PC-9 (cell line): ENCODE measurements around the gene C4orf46. TPM values are rescaled to one million over a fixed set of nuclear protein-coding genes. Genes with fewer than 3 reads are reported as not detected.

Experiments
- BruUV-seq: library from RNA; stranded (reverse); fragments of 400-500 nt; replicated peaks from 2 replicates; lab custom pipeline; 2021; lab: Mats Ljungman, UMichigan
- CTCF ChIA-PET: fragments of 300-600 bp; sonication (Branson Sonifier 250); formaldehyde crosslinking; loops from one replicate; lab custom pipeline; 2022; ENCODE audit warnings: antibody characterized with exemption; lab: Charles Lee
- POLR2A ChIA-PET: fragments of 300-600 bp; sonication (Branson Sonifier 250); formaldehyde crosslinking; loops from one replicate; lab custom pipeline; 2022; ENCODE audit warnings: antibody characterized with exemption; ENCODE audit not compliant: unreplicated experiment; lab: Charles Lee
- DNase-seq, 2 experiments: peaks; one replicate each; pipeline versions ENCODE4 v3.0.0 to v3.0.0-alpha.2; 2015 to 2022; ENCODE audit warnings: mixed read lengths in 1 of 2
- H2AFZ ChIP-seq: fragments of 200-600 bp; sonication (generic); 2 replicates; pipeline ENCODE4 v1.8.1; 2017; ENCODE audit warnings: antibody characterized with exemption
- H3F3A ChIP-seq: fragments of 200-600 bp; sonication (generic); 2 replicates; pipeline ENCODE4 v1.8.1; 2017; ENCODE audit warnings: antibody characterized with exemption, mild to moderate bottlenecking, low read depth; ENCODE audit not compliant: insufficient read depth
- H3K27ac ChIP-seq: fragments of 200-600 bp; sonication (generic); 2 replicates; pipeline ENCODE4 v1.6.1; 2016; ENCODE audit warnings: mixed run types
- H3K27me3 ChIP-seq: fragments of 200-600 bp; sonication (generic); 2 replicates; pipeline ENCODE4 v1.6.1; 2016; ENCODE audit warnings: low read depth, mixed run types; ENCODE audit not compliant: insufficient read depth
- H3K36me3 ChIP-seq: fragments of 200-600 bp; sonication (generic); 2 replicates; pipeline ENCODE4 v1.6.1; 2016; ENCODE audit warnings: low read depth, mixed run types
- H3K4me1 ChIP-seq: fragments of 200-600 bp; sonication (generic); replicated peaks from 2 replicates; pipeline ENCODE4 v1.6.1; 2016; ENCODE audit warnings: mixed run types; ENCODE audit not compliant: insufficient read depth
- H3K4me2 ChIP-seq: fragments of 200-600 bp; sonication (generic); 2 replicates; pipeline ENCODE4 v1.6.1; 2017; ENCODE audit warnings: mixed run types
- H3K4me3 ChIP-seq: fragments of 200-600 bp; sonication (generic); 2 replicates; pipeline ENCODE4 v1.6.1; 2016; ENCODE audit warnings: mixed run types
- H3K79me2 ChIP-seq: fragments of 200-600 bp; sonication (generic); 2 replicates; pipeline ENCODE4 v1.6.1; 2017; ENCODE audit warnings: low read depth, mixed run types
- H3K9me2 ChIP-seq: fragments of 200-600 bp; sonication (generic); 2 replicates; pipeline ENCODE4 v1.8.1; 2017; ENCODE audit warnings: mild to moderate bottlenecking; ENCODE audit not compliant: insufficient read depth
- H3K9me3 ChIP-seq: fragments of 200-600 bp; sonication (generic); 2 replicates; pipeline ENCODE4 v1.8.1; 2016; ENCODE audit warnings: low read depth; ENCODE audit not compliant: insufficient read depth
- H4K20me1 ChIP-seq: fragments of 200-600 bp; sonication (generic); 2 replicates; pipeline ENCODE4 v1.8.1; 2017; ENCODE audit not compliant: insufficient read depth
- EZH2 ChIP-seq: fragments of 200-600 bp; sonication (generic); IDR thresholded peaks from 2 replicates; pipeline ENCODE4 v1.8.0; 2017; ENCODE audit warnings: antibody characterized with exemption, low read depth
- intact Hi-C: fragments of 100-400 bp; cut with micrococcal nuclease; formaldehyde crosslinking; loops from one replicate; pipeline ENCODE4 v1.10.0; 2022; ENCODE audit not compliant: unreplicated experiment
- total RNA-seq: library from RNA; stranded (reverse); gene quantifications from 2 replicates; pipeline ENCODE4 v1.2.3, GENCODE V29; 2021
- TF ChIP-seq, protein P1 (sequence below): fragments of 200-600 bp; sonication (generic); conservative IDR thresholded peaks from 2 replicates; pipeline ENCODE4 v1.6.1; 2017; ENCODE audit warnings: mixed run types, antibody characterized with exemption, mild to moderate bottlenecking, moderate library complexity

The C4orf46 gene
- total RNA-seq, 1 experiment from 2014 or later = 9.8 TPM

- POLR2A ChIA-PET = no interaction called here
- Histone ChIP-seq H3K27me3 (no peaks in the 10 kb centered on the region), H4K20me1 (no peaks in the 10 kb centered on the region), H2AFZ (no peak overlapping the region), H3K4me1 (no peaks in the 10 kb centered on the region; the same call in 1 of the 2 replicates), H3K4me3 (no peak overlapping the region), H3K36me3 (no peaks in the 10 kb centered on the region), H3K9me2 (no peaks in the 10 kb centered on the region), H3K4me2 (no peak overlapping the region), H3K9me3 (no peaks in the 10 kb centered on the region), H3K79me2 (0 out of 2 replicates have a peak, but pooled peaks cover 1% of the 10 kb centered on the region), H3K27ac (no peak overlapping the region), H3F3A (peaks cover 8% of the 10 kb centered on the region; the same call in 1 of the 2 replicates)
- no peak for DNase-seq
- intact Hi-C loops = no loop called here
- BruUV-seq = no TSS peak
- TF ChIP-seq, protein P1, sequence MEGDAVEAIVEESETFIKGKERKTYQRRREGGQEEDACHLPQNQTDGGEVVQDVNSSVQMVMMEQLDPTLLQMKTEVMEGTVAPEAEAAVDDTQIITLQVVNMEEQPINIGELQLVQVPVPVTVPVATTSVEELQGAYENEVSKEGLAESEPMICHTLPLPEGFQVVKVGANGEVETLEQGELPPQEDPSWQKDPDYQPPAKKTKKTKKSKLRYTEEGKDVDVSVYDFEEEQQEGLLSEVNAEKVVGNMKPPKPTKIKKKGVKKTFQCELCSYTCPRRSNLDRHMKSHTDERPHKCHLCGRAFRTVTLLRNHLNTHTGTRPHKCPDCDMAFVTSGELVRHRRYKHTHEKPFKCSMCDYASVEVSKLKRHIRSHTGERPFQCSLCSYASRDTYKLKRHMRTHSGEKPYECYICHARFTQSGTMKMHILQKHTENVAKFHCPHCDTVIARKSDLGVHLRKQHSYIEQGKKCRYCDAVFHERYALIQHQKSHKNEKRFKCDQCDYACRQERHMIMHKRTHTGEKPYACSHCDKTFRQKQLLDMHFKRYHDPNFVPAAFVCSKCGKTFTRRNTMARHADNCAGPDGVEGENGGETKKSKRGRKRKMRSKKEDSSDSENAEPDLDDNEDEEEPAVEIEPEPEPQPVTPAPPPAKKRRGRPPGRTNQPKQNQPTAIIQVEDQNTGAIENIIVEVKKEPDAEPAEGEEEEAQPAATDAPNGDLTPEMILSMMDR = no peak
- TF ChIP-seq EZH2 = no peak
- CTCF ChIA-PET = no interaction called here
Observed at GRCh38 chr4:158676076-158676475, 4.4 kb upstream of the C4orf46 start.

DNA sequence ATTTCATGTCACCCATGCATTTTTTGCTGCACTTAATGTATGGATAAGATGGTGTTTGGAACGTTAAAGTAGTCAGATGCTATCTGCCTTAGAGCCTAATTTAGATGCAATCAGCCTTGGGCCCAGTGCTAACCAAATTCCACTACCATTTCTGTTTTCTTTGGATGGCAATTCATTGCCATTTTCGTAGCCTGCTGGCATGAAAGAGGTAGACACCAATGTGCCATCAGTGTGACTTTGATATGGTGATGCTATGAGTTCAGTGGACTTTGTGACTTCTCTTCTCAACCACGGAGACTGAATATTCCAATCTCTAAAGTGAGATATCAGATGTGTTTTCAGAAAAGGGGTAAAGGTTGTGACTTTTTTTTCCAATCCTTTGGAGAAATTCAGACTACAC is 1.9 kb upstream of the C4orf46 start:
- Histone ChIP-seq H3K27me3 (no peaks in the 10 kb centered on the region), H4K20me1 (no peaks in the 10 kb centered on the region), H3K9me3 (no peaks in the 10 kb centered on the region), H3K36me3 (no peaks in the 10 kb centered on the region), H3K9me2 (no peaks in the 10 kb centered on the region), H2AFZ (no peak overlapping the region), H3K27ac (no peak overlapping the region), H3F3A (peaks cover 8% of the 10 kb centered on the region; the same call in 1 of the 2 replicates), H3K4me1 (peaks cover 8% of the 10 kb centered on the region), H3K4me2 (peak overlapping the region; percentile 79; the same call in 1 of the 2 replicates), H3K4me3 (no peak overlapping the region; the same call in 1 of the 2 replicates), H3K79me2 (peaks cover 19% of the 10 kb centered on the region)
- no peak for TF ChIP-seq EZH2
- TF ChIP-seq, protein P1 = no peak
- intact Hi-C loops = no loop called here
- POLR2A ChIA-PET = no interaction called here
- BruUV-seq = no TSS peak
- no peak for DNase-seq
- CTCF ChIA-PET = no interaction called here

DNA sequence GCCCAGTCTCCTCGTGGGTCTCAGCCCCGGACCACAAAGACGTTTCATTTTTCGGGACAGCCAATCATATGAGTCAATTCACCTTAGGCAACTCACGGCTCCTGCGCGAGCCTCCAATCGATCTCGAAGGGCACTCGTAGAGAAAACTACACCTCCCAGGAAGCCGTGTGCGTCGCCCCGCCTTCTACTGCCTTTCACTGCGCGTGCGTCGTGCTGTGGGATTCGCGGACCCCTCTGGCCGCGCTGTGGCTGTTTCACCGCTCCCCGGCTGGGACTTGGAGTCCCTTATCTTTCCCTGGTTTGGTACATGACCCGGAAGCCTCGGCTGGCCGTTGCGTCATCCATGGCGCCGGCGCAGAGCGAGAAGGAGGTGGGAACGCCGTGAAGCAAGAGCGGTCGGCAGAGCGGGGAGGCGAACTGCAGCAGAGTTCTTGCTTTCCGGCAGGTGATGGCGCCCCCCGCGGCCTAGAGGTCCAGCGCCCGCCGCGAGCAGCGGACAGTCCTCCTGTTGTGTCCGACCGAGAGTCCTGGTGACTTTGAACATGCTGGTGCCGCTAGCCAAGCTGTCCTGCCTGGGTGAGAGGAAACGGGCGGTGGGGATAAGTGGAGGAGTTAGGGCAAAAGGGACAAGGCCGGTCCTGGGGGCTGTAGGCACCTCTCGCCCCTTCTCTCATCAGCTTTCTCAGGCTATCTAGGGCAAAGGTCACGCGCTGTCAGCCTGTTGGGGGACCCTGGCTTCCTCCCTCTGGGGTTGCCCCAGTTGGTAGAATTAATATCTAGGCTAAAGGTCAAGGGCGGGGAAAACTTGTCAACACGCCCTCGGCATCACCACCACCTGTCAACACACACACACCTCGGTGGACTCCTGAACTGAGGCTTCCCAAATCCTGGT is 474 bp upstream of the C4orf46 start, which contains the start of gene ETFDH:
Gene ETFDH (plus strand): TSS at position 382 of the 892 bp plus-strand sequence. CDS start 161 bp downstream, at position 543.
- peak; percentile 95 to 98 for DNase-seq
- peaks cover 8% of the 10 kb centered on the region; the same call in 1 of the 2 replicates for H3F3A ChIP-seq
- H3K4me2 ChIP-seq = peak within 1 kb of the TSS; percentile 91
- ChIA-PET CTCF (no interaction called here), POLR2A (no interaction called here)
- peaks cover 19% of the 10 kb centered on the region for H3K79me2 ChIP-seq
- intact Hi-C loops = loop anchor here (1.0 to 2.0 kb wide), 3 partner anchors 51 to 503 kb away; partner anchors contain the start of genes PPID and RAPGEF2
- H3K9me2 ChIP-seq = no peaks in the 10 kb centered on the region
- H3K4me1 ChIP-seq = peaks cover 8% of the 10 kb centered on the region
- H3K36me3 ChIP-seq = no peaks in the 10 kb centered on the region
- H3K4me3 ChIP-seq = peak within 1 kb of the TSS; percentile 83
- peak within 1 kb of the TSS; percentile 97 for H2AFZ ChIP-seq
- TF ChIP-seq EZH2 = no peak
- TF ChIP-seq, protein P1 = peak; percentile 63
- H3K27me3 ChIP-seq = no peaks in the 10 kb centered on the region
- no peaks in the 10 kb centered on the region for H3K9me3 ChIP-seq
- H4K20me1 ChIP-seq = no peaks in the 10 kb centered on the region
- peak within 1 kb of the TSS; percentile 74 for H3K27ac ChIP-seq
- no TSS peak for BruUV-seq
